H7 (cell line): ENCODE results near the gene SAP25. TPM values are rescaled to one million over a fixed set of nuclear protein-coding genes. Genes with fewer than 3 reads are reported as not detected.

Experiments
- DNase-seq: peaks from one replicate; pipeline ENCODE4 v3.0.0; 2012
- H3K27me3 ChIP-seq: 2 replicates; pipeline ENCODE4 v1.6.0; 2011; ENCODE audit warnings: mild to moderate bottlenecking, low read length; ENCODE audit not compliant: control insufficient read depth, insufficient read depth
- H3K36me3 ChIP-seq: replicated peaks from 2 replicates; pipeline ENCODE4 v1.5.1; 2011; ENCODE audit warnings: low read length; ENCODE audit not compliant: control insufficient read depth, insufficient read depth
- H3K4me3 ChIP-seq: 2 replicates; pipeline ENCODE4 v1.5.1; 2011; ENCODE audit warnings: low read depth, mild to moderate bottlenecking, control low read depth, low read length, moderate library complexity; ENCODE audit not compliant: insufficient read depth
- total RNA-seq: library from RNA; depleted of rRNA; stranded (reverse); fragments of >200 nt; shearing (Covaris generic); gene quantifications from 2 replicates; pipeline ENCODE4 v1.2.3, GENCODE V29; 2014

Gene SAP25
- total RNA-seq, 1 experiment from 2014 or later = 2.4 TPM

DNA sequence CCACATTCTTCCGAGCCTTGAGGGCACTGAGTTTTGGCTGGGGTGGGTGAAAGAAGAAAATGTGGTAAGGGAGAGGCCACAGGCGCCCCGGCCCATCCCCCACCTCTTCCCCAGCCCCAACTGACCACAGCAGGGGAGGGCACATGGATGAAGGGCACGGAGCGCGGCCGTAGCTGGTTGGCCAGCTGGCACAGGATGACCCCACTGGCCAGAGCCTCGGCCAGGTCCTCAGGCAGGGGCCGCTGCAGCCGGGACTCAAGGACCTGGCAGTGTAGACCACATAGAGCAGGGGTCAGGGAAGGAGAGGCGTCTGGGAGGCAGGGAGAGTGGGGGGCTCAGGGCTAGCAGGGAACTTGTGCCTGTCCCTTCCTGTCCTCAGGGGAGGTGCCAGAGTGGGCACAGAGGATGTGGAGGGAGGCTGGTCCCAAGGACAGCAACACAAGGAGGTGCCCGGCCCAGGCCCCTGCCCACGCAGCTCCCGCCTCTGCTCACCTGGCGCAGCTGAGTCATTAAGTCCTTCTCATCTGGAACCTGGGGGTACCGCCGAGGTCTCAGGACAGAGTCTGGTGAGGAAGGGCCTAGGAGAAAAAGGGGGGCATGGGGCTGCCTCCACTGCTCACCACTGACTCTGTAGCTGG, 2.2 kb upstream of the SAP25 start:
- Histone ChIP-seq H3K4me3 (no peak overlapping the region), H3K36me3 (peaks cover 15% of the 10 kb centered on the region), H3K27me3 (no peaks in the 10 kb centered on the region; the same call in 1 of the 2 replicates)
- peak; percentile 27 for DNase-seq

DNA sequence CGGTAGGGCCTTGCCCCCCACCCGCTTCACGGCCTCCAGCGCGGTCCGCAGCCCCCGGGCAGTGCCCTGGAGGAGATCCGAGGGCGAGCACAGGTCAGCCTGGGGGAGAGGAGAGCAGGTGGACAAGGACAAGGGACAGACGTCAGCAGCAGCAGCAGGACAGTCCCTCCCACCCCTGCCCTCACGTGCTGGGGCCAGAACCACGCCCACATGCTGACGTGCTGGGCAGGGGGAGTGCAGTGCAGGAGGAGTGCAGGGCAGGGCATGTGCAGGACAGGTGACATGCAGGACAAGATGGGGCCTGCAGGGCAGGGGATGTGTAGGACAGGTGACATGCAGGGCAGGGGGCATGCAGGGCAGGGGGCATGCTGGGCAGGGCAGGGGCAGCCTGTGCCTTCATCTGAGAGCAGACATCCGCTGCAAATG, 1.5 kb upstream of the SAP25 start:
- peaks cover 11% of the 10 kb centered on the region for H3K36me3 ChIP-seq
- peak; percentile 40 for DNase-seq

GRCh38 chr7:100574362-100575205, 884 bp upstream of the SAP25 start:
- peak; percentile 35 for DNase-seq
- H3K36me3 ChIP-seq = peaks cover 7% of the 10 kb centered on the region

More for the DNA sequence above, 1.5 kb upstream of the SAP25 start:
- Histone ChIP-seq H3K4me3 (no peak overlapping the region), H3K27me3 (peaks cover under 1% of the 10 kb centered on the region; the same call in 1 of the 2 replicates)

GRCh38 chr7:100572949-100573675, 588 bp downstream of the SAP25 start:
- H3K27me3 ChIP-seq = peaks cover 5% of the 10 kb centered on the region
- peaks cover 5% of the 10 kb centered on the region for H3K36me3 ChIP-seq
- DNase-seq = no peak
- no peak overlapping the region for H3K4me3 ChIP-seq

More at GRCh38 chr7:100574362-100575205, 884 bp upstream of the SAP25 start:
- Histone ChIP-seq H3K27me3 (peaks cover 3% of the 10 kb centered on the region; the same call in 1 of the 2 replicates), H3K4me3 (no peak overlapping the region)

- DNase-seq = peak; percentile 59
- H3K36me3 ChIP-seq = peaks cover 5% of the 10 kb centered on the region; the same call in 1 of the 2 replicates
- H3K27me3 ChIP-seq = peaks cover 5% of the 10 kb centered on the region
- H3K4me3 ChIP-seq = no peak overlapping the region
Measured at GRCh38 chr7:100572281-100572948, 1.3 kb downstream of the SAP25 start.

DNA sequence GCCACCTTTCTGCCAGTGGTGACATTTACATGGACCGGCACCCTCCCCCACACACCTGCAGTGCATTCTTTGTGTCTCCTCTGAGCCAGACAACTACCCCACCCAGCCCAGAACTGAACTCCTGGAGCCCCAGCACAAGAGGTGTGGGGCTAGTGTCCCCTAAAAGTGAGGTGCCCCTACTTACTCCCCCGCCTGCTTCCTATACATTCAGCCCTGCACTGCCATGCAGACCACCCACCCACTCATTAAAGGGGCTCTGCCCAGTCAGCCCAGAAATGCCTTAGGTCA, 1.9 kb downstream of the SAP25 start:
- H3K36me3 ChIP-seq = peaks cover 5% of the 10 kb centered on the region; the same call in 1 of the 2 replicates
- DNase-seq = peak; percentile 50
- no peak overlapping the region for H3K4me3 ChIP-seq
- peaks cover 5% of the 10 kb centered on the region for H3K27me3 ChIP-seq

DNA sequence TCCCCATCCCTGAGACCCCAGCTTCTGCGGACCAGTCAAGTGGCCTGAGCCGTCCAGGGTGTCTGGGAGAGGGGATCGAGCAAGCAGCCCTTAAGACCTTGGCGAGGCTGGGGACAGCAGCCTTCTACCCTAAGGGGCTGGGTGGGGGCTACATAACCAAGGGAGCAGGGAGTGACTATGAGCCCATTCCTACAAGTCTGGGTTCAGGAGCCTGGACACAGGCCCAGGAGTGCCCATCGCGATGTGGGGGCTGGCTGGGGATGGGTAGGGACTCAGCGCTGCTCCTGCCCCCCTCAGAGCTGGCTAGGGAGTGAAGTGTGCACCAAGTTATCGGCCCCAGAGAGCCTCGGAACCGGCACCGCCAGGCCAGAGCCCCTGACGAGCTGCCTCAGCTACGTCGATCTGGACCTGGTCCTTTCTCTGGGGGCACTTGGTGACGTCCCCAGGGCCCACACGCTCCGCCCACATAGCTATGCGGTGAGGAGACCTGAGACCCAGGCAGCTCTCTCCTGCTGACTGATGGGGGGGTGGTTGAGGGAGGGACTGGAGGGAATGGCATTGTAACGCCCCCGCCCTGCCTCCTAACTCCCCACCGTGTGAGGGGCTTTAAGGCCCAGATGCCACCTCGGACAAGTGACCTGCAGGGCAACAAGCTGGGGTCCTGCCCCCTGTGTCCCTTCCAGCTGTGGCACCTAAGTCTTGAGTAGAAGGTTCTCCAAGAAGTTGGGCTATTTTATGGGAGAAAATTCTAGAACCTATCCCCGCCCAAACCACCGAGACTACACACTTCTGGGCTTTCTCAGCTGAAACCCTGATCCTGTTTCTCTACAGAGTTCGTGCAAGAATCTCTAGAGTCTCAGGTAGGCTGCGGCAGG, 2.5 kb downstream of the SAP25 start:
- Histone ChIP-seq H3K27me3 (peaks cover 5% of the 10 kb centered on the region), H3K4me3 (no peak overlapping the region), H3K36me3 (peaks cover 2% of the 10 kb centered on the region; the same call in 1 of the 2 replicates)
- DNase-seq = peak; percentile 78

- Histone ChIP-seq H3K27me3 (peaks cover 5% of the 10 kb centered on the region), H3K36me3 (no peaks in the 10 kb centered on the region; the same call in 1 of the 2 replicates), H3K4me3 (peak overlapping the region; percentile 63)
- DNase-seq = peak; percentile 91
Measured at GRCh38 chr7:100568896-100569844, 4.5 kb downstream of the SAP25 start.

DNA sequence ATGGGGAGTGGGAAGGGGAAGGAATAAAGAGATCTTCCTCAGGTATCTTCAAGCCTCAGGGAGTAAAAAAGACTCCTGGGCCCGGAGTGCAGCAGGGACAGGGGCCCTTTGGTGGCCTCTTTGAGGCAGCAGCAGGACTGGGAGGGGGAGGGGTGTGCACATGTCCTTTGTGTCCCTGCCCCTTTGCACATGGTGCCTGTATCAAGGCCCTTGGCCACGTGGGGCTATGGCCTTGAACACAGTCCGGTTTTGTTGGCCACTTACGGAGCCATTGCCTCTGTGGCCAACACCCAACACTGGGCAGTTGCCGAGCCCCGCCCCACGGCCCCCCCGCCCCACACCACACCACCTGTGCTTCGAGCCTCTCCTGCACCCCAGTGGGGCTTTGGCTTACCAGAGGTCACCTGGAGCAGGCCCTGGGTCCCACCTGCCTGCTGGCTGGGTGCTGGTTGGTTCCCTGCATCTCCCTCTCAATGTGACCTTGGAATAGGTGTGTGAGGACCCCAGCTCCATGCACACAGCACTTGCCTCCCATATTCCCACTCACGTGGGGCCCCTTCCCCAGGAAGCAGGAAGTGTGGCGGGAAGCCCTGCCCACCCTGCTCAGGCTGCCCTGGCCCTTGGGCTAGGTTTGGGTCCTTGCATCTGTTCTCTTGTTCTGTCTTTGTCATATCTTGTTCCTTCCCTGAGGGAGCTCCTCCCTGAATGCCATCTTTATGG, 5.4 kb downstream of the SAP25 start:
- H3K36me3 ChIP-seq = no peaks in the 10 kb centered on the region; the same call in 1 of the 2 replicates
- peaks cover 5% of the 10 kb centered on the region for H3K27me3 ChIP-seq
- H3K4me3 ChIP-seq = no peak overlapping the region
- DNase-seq = no peak

GRCh38 chr7:100567751-100568175, 5.9 kb downstream of the SAP25 start:
- DNase-seq = no peak
- peaks cover 5% of the 10 kb centered on the region for H3K27me3 ChIP-seq
- no peaks in the 10 kb centered on the region; the same call in 1 of the 2 replicates for H3K36me3 ChIP-seq
- H3K4me3 ChIP-seq = no peak overlapping the region

- no peaks in the 10 kb centered on the region; the same call in 1 of the 2 replicates for H3K36me3 ChIP-seq
- H3K27me3 ChIP-seq = peaks cover 5% of the 10 kb centered on the region
- H3K4me3 ChIP-seq = no peak overlapping the region
- peak; percentile 43 for DNase-seq
Measured at GRCh38 chr7:100567031-100567730, 6.5 kb downstream of the SAP25 start.
